ENCODE results near the gene TEN1.
A peak's percentile ranks its signal among the peaks of the same experiment; 100 is the strongest.

Gene TEN1

GRCh38 chr17:75978938-75979704, at the start of gene TEN1, which contains the start of gene ACOX1:
Gene TEN1 (plus strand): TSS chr17:75979240. CDS start chr17:75986193, 6,953 bp downstream.
Gene ACOX1 (minus strand): TSS chr17:75979166. CDS start chr17:75979073, 93 bp downstream.
- Mint-ChIP-seq H3K9me3 (no peaks in the 10 kb centered on the region), H3K4me1 (peaks cover 42% of the 10 kb centered on the region), H3K27ac (peak within 1 kb of the TSS; percentile 100), H3K4me3 (peak within 1 kb of the TSS; percentile 99), H3K27me3 (no peaks in the 10 kb centered on the region), H3K36me3 (peaks cover 4% of the 10 kb centered on the region)

GRCh38 chr17:75931062-75931461, 48.0 kb upstream of the TEN1 start:
- H3K9me3 Mint-ChIP-seq, result no peaks in the 10 kb centered on the region
- H3K36me3 Mint-ChIP-seq, result no peaks in the 10 kb centered on the region
- no peaks in the 10 kb centered on the region for H3K4me1 Mint-ChIP-seq
- H3K27me3 Mint-ChIP-seq, result no peaks in the 10 kb centered on the region
- no peak overlapping the region for H3K27ac Mint-ChIP-seq
- H3K4me3 Mint-ChIP-seq, result no peak overlapping the region

DNA sequence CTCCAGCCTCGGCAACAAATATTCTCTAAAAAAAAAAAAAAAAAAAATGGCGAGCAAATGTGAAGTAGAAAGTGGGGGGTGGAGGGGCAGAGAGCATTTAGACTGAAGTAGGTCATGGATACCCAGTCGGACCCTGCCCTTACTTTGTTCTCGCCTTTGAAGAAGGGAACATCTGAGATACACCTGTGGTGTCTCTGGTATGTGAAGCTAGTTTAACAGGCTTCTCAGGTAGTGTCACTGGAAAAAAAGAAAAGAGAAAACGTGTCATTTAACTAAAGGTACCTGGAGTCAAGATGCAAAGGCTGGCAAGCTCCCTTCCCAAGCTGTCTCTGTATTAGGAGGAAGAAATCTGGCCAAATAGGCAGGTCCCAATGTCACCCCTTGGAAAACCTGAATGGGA, 46.2 kb upstream of the TEN1 start:
- Mint-ChIP-seq H3K27me3 (no peaks in the 10 kb centered on the region), H3K4me3 (no peak overlapping the region), H3K4me1 (no peaks in the 10 kb centered on the region), H3K9me3 (no peaks in the 10 kb centered on the region), H3K27ac (no peak overlapping the region), H3K36me3 (no peaks in the 10 kb centered on the region)

- H3K4me1 Mint-ChIP-seq, result no peaks in the 10 kb centered on the region
- H3K27me3 Mint-ChIP-seq, result no peaks in the 10 kb centered on the region
- H3K9me3 Mint-ChIP-seq, result no peaks in the 10 kb centered on the region
Observed at GRCh38 chr17:75933808-75934207, 45.2 kb upstream of the TEN1 start.

GRCh38 chr17:75937652-75938051, 41.4 kb upstream of the TEN1 start:
- peaks cover 12% of the 10 kb centered on the region for H3K4me1 Mint-ChIP-seq
- no peak overlapping the region for H3K27ac Mint-ChIP-seq
- H3K9me3 Mint-ChIP-seq, result no peaks in the 10 kb centered on the region
- no peaks in the 10 kb centered on the region for H3K27me3 Mint-ChIP-seq
- no peaks in the 10 kb centered on the region for H3K36me3 Mint-ChIP-seq
- H3K4me3 Mint-ChIP-seq, result no peak overlapping the region

More at GRCh38 chr17:75933808-75934207, 45.2 kb upstream of the TEN1 start:
- H3K27ac Mint-ChIP-seq, result no peak overlapping the region
- no peak overlapping the region for H3K4me3 Mint-ChIP-seq
- no peaks in the 10 kb centered on the region for H3K36me3 Mint-ChIP-seq

GRCh38 chr17:75940727-75941441, 38.2 kb upstream of the TEN1 start, which contains the start of gene FBF1:
Gene FBF1 (minus strand): TSS chr17:75941042. CDS start chr17:75938149, 2,893 bp downstream.
- H3K27ac Mint-ChIP-seq, result peak within 1 kb of the TSS; percentile 93
- H3K9me3 Mint-ChIP-seq, result no peaks in the 10 kb centered on the region
- peak within 1 kb of the TSS; percentile 92 for H3K4me3 Mint-ChIP-seq
- H3K36me3 Mint-ChIP-seq, result no peaks in the 10 kb centered on the region
- peaks cover 12% of the 10 kb centered on the region for H3K4me1 Mint-ChIP-seq
- no peaks in the 10 kb centered on the region for H3K27me3 Mint-ChIP-seq

- peak overlapping the region; percentile 72 for H3K27ac Mint-ChIP-seq
- H3K36me3 Mint-ChIP-seq, result no peaks in the 10 kb centered on the region
- H3K9me3 Mint-ChIP-seq, result no peaks in the 10 kb centered on the region
- peaks cover 12% of the 10 kb centered on the region for H3K4me1 Mint-ChIP-seq
- H3K4me3 Mint-ChIP-seq, result peak overlapping the region; percentile 92
- H3K27me3 Mint-ChIP-seq, result no peaks in the 10 kb centered on the region
Observed at GRCh38 chr17:75941442-75941819, 37.6 kb upstream of the TEN1 start.

GRCh38 chr17:75942473-75942872, 36.6 kb upstream of the TEN1 start:
- Mint-ChIP-seq H3K36me3 (no peaks in the 10 kb centered on the region), H3K27ac (no peak overlapping the region)

DNA sequence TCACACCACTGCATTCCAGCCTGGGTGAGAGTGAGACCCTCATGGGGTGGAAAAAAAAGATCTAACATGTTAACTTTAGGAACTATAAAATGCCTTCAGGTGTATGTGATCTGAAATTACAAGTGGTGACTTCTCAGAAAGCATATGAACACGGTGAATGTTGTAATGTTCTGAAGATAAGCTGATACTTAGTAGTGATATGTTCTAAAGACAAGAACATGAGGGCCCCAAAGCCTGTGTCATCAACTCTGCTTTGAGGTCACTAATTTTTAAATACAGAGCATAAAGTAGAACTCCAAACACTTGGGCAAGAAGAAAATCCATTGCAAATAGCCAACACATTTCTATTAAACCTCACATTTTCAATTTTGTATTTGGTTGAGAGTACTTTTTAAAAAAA, 35.5 kb upstream of the TEN1 start:
- peaks cover 12% of the 10 kb centered on the region for H3K4me1 Mint-ChIP-seq
- no peak overlapping the region for H3K4me3 Mint-ChIP-seq
- H3K36me3 Mint-ChIP-seq, result peaks cover 2% of the 10 kb centered on the region
- H3K9me3 Mint-ChIP-seq, result no peaks in the 10 kb centered on the region
- no peak overlapping the region for H3K27ac Mint-ChIP-seq
- H3K27me3 Mint-ChIP-seq, result no peaks in the 10 kb centered on the region

More at GRCh38 chr17:75942473-75942872, 36.6 kb upstream of the TEN1 start:
- Mint-ChIP-seq H3K4me1 (peaks cover 12% of the 10 kb centered on the region), H3K4me3 (no peak overlapping the region), H3K27me3 (no peaks in the 10 kb centered on the region), H3K9me3 (no peaks in the 10 kb centered on the region)

DNA sequence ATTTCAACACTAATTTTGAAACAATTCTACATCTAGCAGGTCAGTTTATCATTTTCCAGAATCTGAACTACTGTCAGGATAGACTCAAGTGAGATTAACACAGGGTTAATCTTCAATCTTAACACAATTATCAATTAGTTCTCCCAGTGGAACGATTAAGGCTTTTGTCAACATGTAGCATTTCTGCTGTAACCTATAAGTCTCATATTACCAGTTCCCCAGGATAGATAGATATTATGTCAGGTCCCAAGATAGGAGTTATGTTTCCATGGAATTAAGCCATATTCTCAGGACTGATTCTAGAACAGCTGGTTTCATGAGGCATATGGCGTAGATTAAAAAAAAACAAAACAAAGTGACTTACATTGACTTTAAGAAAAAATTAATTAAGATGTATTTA, 33.8 kb upstream of the TEN1 start:
- Mint-ChIP-seq H3K36me3 (peaks cover 5% of the 10 kb centered on the region), H3K27me3 (no peaks in the 10 kb centered on the region), H3K4me3 (no peak overlapping the region), H3K9me3 (no peaks in the 10 kb centered on the region), H3K27ac (no peak overlapping the region), H3K4me1 (peaks cover 10% of the 10 kb centered on the region)

GRCh38 chr17:75950421-75950820, 28.6 kb upstream of the TEN1 start:
- H3K27ac Mint-ChIP-seq, result no peak overlapping the region

DNA sequence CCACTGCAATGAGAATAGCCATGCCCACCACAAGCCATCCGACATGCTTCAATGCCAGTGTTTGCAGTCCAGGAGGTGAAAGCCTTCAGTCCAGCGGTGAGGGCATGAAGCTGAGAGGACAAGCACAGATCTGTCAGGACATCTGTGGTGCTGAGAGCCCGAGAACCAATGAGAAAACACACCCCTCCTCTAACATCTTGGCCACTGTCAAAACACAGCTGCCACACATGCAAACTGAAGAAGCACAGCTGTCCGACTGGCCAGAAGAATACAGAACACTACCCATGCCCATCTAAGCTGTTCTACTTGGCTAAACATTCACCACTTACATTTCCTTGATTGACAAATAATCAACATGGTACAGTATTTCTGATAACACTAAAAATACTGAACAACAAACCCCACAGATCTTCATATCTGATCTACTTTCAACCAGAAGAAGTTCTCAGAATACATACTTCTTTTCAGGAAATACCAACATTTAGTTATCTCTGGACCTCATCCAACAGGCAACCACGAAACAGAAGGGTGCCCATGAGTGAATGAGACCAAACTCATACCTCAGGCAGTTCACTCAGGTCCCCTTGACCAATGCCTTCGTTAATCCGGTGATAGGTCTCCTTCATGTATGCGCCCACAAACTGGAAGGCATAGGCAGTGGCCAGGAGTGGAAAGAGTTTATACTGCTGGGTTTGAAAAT, 28.0 kb upstream of the TEN1 start:
- Mint-ChIP-seq H3K36me3 (peaks cover 9% of the 10 kb centered on the region), H3K4me1 (no peaks in the 10 kb centered on the region), H3K27me3 (no peaks in the 10 kb centered on the region), H3K27ac (no peak overlapping the region), H3K4me3 (no peak overlapping the region), H3K9me3 (no peaks in the 10 kb centered on the region)

More at GRCh38 chr17:75950421-75950820, 28.6 kb upstream of the TEN1 start:
- Mint-ChIP-seq H3K9me3 (no peaks in the 10 kb centered on the region), H3K36me3 (peaks cover 9% of the 10 kb centered on the region), H3K4me3 (no peak overlapping the region), H3K4me1 (no peaks in the 10 kb centered on the region), H3K27me3 (no peaks in the 10 kb centered on the region)

DNA sequence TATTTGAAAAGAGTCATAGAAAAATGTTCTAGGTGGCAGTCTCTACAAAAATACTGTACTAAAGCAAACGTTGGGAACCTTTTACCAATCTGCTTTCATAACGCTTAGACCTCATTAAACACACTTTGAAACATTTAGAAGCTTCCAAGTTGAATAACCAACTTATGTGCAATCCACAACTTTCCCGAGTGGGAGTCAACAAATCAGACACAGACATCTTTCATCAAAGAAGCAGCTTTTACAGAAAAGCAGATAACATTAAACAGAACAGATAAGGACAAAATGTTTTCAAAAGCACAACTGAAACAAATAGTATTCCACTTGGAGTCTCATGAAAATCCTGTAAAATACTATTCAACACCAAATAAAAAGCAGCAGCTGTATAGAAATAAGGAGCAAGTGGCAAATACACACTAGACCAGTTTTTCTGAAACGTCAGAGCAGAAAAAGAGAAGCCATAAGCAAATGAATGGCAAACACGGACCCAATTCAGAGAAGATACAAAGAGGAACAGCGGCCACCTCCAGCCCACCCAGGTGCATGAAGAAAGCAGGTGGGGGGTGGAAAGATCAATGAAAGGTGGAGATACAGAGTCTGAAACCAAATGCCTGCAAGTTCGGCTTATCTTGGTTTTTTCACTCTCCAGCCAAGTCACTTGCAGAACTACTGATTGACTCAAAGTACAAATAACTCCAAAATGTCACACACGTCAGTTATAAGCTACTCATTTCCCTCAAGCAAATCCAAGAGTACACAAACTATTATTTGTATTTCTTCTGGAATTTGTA, 19.8 kb upstream of the TEN1 start:
- H3K4me3 Mint-ChIP-seq, result no peak overlapping the region
- peaks cover 9% of the 10 kb centered on the region for H3K36me3 Mint-ChIP-seq
- no peak overlapping the region for H3K27ac Mint-ChIP-seq
- no peaks in the 10 kb centered on the region for H3K9me3 Mint-ChIP-seq
- H3K4me1 Mint-ChIP-seq, result peaks cover 9% of the 10 kb centered on the region
- H3K27me3 Mint-ChIP-seq, result no peaks in the 10 kb centered on the region

GRCh38 chr17:75959839-75960511, 19.1 kb upstream of the TEN1 start:
- H3K9me3 Mint-ChIP-seq, result no peaks in the 10 kb centered on the region
- no peaks in the 10 kb centered on the region for H3K27me3 Mint-ChIP-seq
- peaks cover 9% of the 10 kb centered on the region for H3K36me3 Mint-ChIP-seq
- H3K27ac Mint-ChIP-seq, result no peak overlapping the region
- H3K4me1 Mint-ChIP-seq, result peaks cover 13% of the 10 kb centered on the region
- no peak overlapping the region for H3K4me3 Mint-ChIP-seq

Measured in activated naive CD4-positive, alpha-beta T cell treated with anti-CD3 and anti-CD28 coated beads, Interleukin-2, amount 50 U/mL, for 24 hours (primary cell).